Parathyroid adenoma (tissue), 2 donors: ENCODE measurements around the gene IGF1.

Experiments used
- H2AFZ ChIP-seq: fragments of 300-600 bp; sonication (generic); one replicate; pipeline ENCODE4 v1.7.0; 2017; ENCODE audit warnings: antibody characterized with exemption, mild to moderate bottlenecking
- H3K27ac ChIP-seq: fragments of 300-600 bp; sonication (generic); one replicate; pipeline ENCODE4 v1.7.0; 2017
- H3K27me3 ChIP-seq: fragments of 300-600 bp; sonication (generic); one replicate; pipeline ENCODE4 v1.7.0; 2017; ENCODE audit warnings: low read length; ENCODE audit not compliant: control insufficient read depth, insufficient read depth
- H3K36me3 ChIP-seq: fragments of 300-600 bp; sonication (generic); one replicate; pipeline ENCODE4 v1.7.0; 2017; ENCODE audit warnings: low read length; ENCODE audit not compliant: control insufficient read depth, insufficient read depth
- H3K4me1 ChIP-seq: fragments of 300-600 bp; sonication (generic); one replicate; pipeline ENCODE4 v1.7.0; 2017; ENCODE audit warnings: control low read depth
- H3K4me2 ChIP-seq: fragments of 300-600 bp; sonication (generic); one replicate; pipeline ENCODE4 v1.7.0; 2017; ENCODE audit warnings: low read length
- H3K4me3 ChIP-seq: fragments of 300-600 bp; sonication (generic); one replicate; pipeline ENCODE4 v1.7.0; 2017; ENCODE audit warnings: low read depth, low read length
- H3K79me2 ChIP-seq: fragments of 300-600 bp; sonication (generic); one replicate; pipeline ENCODE4 v1.7.0; 2017; ENCODE audit warnings: control low read depth
- H3K9ac ChIP-seq: fragments of 300-600 bp; sonication (generic); one replicate; pipeline ENCODE4 v1.7.0; 2017; ENCODE audit warnings: mild to moderate bottlenecking
- H3K9me3 ChIP-seq: fragments of 300-600 bp; sonication (generic); one replicate; pipeline ENCODE4 v1.7.0; 2017; ENCODE audit warnings: low read length; ENCODE audit not compliant: control insufficient read depth
- CTCF ChIP-seq: fragments of 300-600 bp; sonication (generic); IDR thresholded peaks from one replicate; pipeline ENCODE4 v1.7.0; 2017; ENCODE audit warnings: antibody characterized with exemption, mild to moderate bottlenecking
- donor health status: primary hyperparathyroidism.

IGF1 gene

DNA sequence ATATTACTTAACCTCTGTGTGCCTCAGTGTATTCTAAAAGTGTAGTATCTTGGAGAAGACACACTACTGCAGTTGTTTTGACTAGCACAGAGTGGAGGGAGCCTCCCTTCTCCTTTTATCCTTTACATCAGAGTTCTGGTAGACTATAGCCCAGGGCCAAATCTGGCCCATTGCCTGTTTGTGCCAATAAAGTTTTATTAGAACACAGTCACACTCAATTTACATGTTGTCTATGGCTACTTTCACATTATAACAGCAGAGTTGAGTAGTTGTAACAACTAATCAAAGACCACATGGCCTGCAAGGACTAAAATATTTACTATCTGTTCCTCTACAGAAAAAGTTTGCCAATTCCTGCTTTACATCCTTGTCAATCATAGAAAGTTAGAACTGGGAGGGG, 27.7 kb upstream of the IGF1 start:
- Histone ChIP-seq H3K79me2 (no peaks in the 10 kb centered on the region), H3K4me2 (no peak overlapping the region), H3K4me1 (no peaks in the 10 kb centered on the region), H3K4me3 (no peak overlapping the region), H3K9ac (no peak overlapping the region), H3K27me3 (no peaks in the 10 kb centered on the region), H3K36me3 (no peaks in the 10 kb centered on the region), H3K9me3 (no peaks in the 10 kb centered on the region), H3K27ac (no peak overlapping the region), H2AFZ (no peak overlapping the region)
- TF ChIP-seq CTCF, result no peak

DNA sequence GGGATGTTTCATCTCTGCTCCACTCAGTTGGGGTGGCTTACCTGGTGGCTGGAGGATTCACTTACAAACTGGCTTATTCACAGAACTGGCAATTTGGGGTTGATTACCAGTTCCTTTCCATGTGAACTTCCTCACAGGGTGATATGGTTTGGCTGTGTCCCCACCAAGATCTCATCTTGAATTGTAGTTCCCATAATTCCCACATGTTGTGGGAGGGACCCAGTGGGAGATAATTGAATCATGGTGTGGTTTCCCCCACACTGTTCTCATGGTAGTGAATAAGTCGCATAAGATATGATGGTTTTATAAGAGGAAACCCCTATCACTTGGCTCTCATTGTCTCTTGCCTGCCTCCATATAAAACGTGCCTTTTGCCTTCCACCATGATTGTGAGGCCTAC, 26.9 kb upstream of the IGF1 start:
- no peaks in the 10 kb centered on the region for H3K9me3 ChIP-seq
- H3K4me3 ChIP-seq, result no peak overlapping the region
- no peak overlapping the region for H3K4me2 ChIP-seq
- H3K27ac ChIP-seq, result no peak overlapping the region
- H3K79me2 ChIP-seq, result no peaks in the 10 kb centered on the region
- H3K27me3 ChIP-seq, result no peaks in the 10 kb centered on the region
- H3K36me3 ChIP-seq, result no peaks in the 10 kb centered on the region
- no peak overlapping the region for H2AFZ ChIP-seq
- H3K9ac ChIP-seq, result no peak overlapping the region
- no peaks in the 10 kb centered on the region for H3K4me1 ChIP-seq
- TF ChIP-seq CTCF, result no peak

GRCh38 chr12:102504871-102505270, 24.5 kb upstream of the IGF1 start:
- Histone ChIP-seq H3K79me2 (no peaks in the 10 kb centered on the region), H3K4me2 (no peak overlapping the region), H3K9me3 (no peaks in the 10 kb centered on the region), H3K27me3 (no peaks in the 10 kb centered on the region), H3K4me3 (no peak overlapping the region), H3K4me1 (no peaks in the 10 kb centered on the region), H3K9ac (no peak overlapping the region), H2AFZ (no peak overlapping the region), H3K27ac (no peak overlapping the region), H3K36me3 (no peaks in the 10 kb centered on the region)
- no peak for TF ChIP-seq CTCF

- H3K9me3 ChIP-seq, result no peaks in the 10 kb centered on the region
Measured at GRCh38 chr12:102504280-102504679, 23.9 kb upstream of the IGF1 start.

More at GRCh38 chr12:102504280-102504679, 23.9 kb upstream of the IGF1 start:
- Histone ChIP-seq H3K4me3 (no peak overlapping the region), H3K27me3 (no peaks in the 10 kb centered on the region), H3K4me1 (no peaks in the 10 kb centered on the region), H3K4me2 (no peak overlapping the region), H2AFZ (no peak overlapping the region), H3K79me2 (no peaks in the 10 kb centered on the region), H3K9ac (no peak overlapping the region), H3K36me3 (no peaks in the 10 kb centered on the region), H3K27ac (no peak overlapping the region)
- no peak for TF ChIP-seq CTCF
